GM18502 (cell line): ENCODE measurements around the gene RPL28.
"Not testable (repeated sequence)": the region's sequence is repeated elsewhere in the genome, so short reads cannot be mapped to it uniquely, and the experiment has no call there.

ENCODE experiments used
- ATAC-seq: cut with Tn5 transposase; IDR thresholded peaks from one replicate; pipeline ENCODE4 v1.9.1; 2021; ENCODE audit warnings: mild to moderate bottlenecking; ENCODE audit not compliant: unreplicated experiment, poor library complexity

Gene RPL28

GRCh38 chr19:55443045-55443823 is 57.5 kb downstream of the RPL28 start, which contains the start of gene SHISA7:
SHISA7 (minus strand) TSS chr19:55443300; CDS start chr19:55442863, 437 bp downstream.
- ATAC-seq = no peak

- ATAC-seq = no peak
Measured at GRCh38 chr19:55443824-55444480, 58.2 kb downstream of the RPL28 start.

- no peak for ATAC-seq
Measured at GRCh38 chr19:55444646-55445045, 58.9 kb downstream of the RPL28 start.

GRCh38 chr19:55446060-55446459 is 60.3 kb downstream of the RPL28 start:
- ATAC-seq = no peak

GRCh38 chr19:55447421-55448174 is 61.9 kb downstream of the RPL28 start:
- ATAC-seq = no peak

GRCh38 chr19:55448175-55448490 is 62.4 kb downstream of the RPL28 start:
- ATAC-seq = not testable (repeated sequence)

GRCh38 chr19:55449469-55449868 is 63.7 kb downstream of the RPL28 start:
- no peak for ATAC-seq

GRCh38 chr19:55451163-55451964 is 65.6 kb downstream of the RPL28 start:
- no peak for ATAC-seq

- no peak for ATAC-seq
Measured at GRCh38 chr19:55451965-55452748, 66.4 kb downstream of the RPL28 start.
